ENCODE results near the gene ZSCAN32. TPM values are rescaled to one million over a fixed set of nuclear protein-coding genes. Genes with fewer than 3 reads are reported as not detected.

ZSCAN32 gene
- total RNA-seq, 1 experiment from 2014 or later = 17.0 TPM

DNA sequence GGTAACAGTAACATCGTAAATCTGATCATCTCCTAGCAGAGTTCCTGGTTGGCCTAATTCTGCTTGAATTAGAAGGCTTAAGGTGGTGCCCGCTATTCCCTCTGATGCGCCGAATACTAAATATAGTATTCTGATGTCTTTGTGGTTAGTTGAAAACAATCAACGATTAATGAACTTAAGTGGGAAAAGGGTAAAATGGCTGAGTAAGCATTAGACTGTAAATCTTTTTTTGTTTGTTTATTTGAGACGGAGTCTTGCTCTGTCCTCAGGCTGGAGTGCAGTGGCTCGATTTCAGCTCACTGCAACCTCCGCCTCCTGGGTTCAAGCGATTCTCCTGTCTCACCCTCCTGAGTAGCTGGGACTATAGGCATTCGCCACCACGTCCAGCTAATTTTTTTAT, 31.7 kb downstream of the ZSCAN32 start:
- Histone ChIP-seq H3K36me3 (no peaks in the 10 kb centered on the region), H3K4me3 (no peak overlapping the region), H3K9me3 (peaks cover 6% of the 10 kb centered on the region), H3K27me3 (no peaks in the 10 kb centered on the region)
- DNase-seq = no peak

DNA sequence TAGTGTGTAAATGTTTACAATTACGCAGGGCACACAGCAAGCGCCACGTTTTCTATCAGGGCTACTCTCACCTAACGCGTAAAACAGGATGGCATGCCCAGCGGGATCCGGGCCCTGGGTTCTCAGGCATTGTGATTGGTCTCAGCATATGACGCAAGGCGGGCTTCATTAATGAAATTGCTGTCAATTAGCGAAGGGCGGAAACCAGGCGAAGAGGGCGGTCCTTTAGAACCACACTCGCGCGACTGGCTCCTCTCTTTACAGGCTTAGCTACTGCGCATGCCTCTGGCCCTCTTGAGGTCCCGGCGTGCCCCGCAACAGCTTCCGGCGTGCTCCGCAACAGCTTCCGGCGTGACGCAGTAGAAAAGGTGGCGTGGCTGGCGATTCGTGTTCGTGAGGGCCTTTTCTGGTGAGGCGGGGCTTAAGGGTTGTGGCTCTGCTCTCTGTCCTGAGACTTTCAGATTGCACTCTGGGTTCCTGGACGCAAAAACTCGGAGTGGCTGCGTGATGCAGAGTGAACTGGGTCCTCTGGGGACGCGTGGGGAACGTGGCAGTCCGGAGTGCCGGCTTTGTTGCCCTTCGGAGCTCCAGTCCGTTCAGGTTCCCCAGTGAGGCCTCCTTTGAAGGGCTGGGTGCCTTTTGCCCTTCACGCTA, 35.9 kb downstream of the ZSCAN32 start:
- H3K27me3 ChIP-seq = peaks cover 13% of the 10 kb centered on the region
- peaks cover 6% of the 10 kb centered on the region for H3K9me3 ChIP-seq
- H3K4me3 ChIP-seq = peak overlapping the region; percentile 29
- peak; percentile 61 for DNase-seq
- no peaks in the 10 kb centered on the region for H3K36me3 ChIP-seq

DNA sequence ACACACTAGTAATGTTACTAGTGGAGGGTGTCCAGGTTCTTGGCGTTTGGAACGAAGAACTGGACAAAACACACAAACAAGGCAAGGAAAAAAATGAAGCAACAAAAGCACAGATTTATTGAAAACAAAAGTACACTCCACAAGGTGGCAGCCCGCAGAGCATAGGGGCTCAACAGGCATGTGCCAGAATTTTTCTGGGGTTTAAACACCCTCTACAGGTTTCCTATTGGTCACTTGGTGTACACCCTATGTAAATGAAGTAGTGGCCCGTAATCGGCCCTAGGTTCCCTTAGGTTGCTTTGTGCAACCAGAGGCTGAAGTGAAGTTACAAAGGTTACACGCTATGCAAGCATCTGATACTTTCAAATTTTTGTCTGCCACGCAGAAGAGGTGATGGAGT, 37.0 kb downstream of the ZSCAN32 start:
- Histone ChIP-seq H3K9me3 (peaks cover 6% of the 10 kb centered on the region), H3K36me3 (no peaks in the 10 kb centered on the region), H3K27me3 (peaks cover 14% of the 10 kb centered on the region), H3K4me3 (no peak overlapping the region)
- DNase-seq = no peak

DNA sequence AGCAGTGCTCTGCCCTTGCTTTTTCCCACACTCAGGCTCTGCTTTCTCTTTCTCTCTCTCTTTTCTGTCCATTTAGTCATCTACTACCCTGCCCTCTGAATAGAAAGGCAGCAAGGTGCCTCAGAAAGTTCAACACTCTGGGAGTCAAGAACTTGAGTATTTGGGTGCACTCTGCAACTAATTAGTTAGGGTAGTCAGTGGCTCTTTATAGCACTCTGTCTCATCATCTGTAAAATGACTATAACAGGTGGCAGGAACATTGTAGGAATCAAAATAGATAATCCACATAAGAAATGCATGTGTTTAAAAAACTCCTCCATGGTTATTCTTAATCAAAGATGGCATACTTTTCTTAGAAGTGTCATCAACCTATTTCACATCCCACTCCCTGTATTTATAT, 37.9 kb downstream of the ZSCAN32 start:
- peaks cover 6% of the 10 kb centered on the region for H3K9me3 ChIP-seq
- H3K27me3 ChIP-seq = peaks cover 14% of the 10 kb centered on the region
- H3K36me3 ChIP-seq = no peaks in the 10 kb centered on the region
- DNase-seq = no peak
- no peak overlapping the region for H3K4me3 ChIP-seq

DNA sequence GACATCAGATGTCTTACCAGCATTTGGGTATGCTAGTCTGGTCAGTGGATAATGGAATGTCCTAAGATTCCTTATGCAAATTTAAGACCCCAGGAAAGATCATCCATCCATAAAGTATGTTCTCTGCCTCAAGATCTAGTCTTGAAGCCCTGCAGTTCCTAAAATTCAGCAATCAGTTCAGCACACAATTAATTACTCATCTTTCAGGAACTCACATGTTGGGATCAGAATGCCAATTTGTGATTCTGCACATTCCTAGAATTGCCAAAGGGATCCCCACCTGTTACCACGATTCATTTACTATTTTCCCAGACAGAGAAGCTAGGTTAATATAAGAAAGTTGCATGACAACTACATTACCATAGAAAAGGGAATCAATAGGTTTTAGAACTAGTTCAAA, 41.9 kb downstream of the ZSCAN32 start:
- Histone ChIP-seq H3K9me3 (peaks cover 2% of the 10 kb centered on the region), H3K36me3 (no peaks in the 10 kb centered on the region), H3K27me3 (peaks cover 26% of the 10 kb centered on the region), H3K4me3 (no peak overlapping the region)
- DNase-seq = no peak

DNA sequence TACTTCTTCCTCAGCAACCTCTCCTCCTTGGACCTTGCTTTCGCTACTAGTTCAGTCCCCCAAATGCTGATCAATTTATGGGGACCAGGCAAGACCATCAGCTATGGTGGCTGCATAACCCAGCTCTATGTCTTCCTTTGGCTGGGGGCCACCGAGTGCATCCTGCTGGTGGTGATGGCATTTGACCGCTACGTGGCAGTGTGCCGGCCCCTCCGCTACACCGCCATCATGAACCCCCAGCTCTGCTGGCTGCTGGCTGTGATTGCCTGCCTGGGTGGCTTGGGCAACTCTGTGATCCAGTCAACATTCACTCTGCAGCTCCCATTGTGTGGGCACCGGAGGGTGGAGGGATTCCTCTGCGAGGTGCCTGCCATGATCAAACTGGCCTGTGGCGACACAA, 44.7 kb downstream of the ZSCAN32 start:
- DNase-seq = no peak
- peaks cover 2% of the 10 kb centered on the region for H3K9me3 ChIP-seq
- no peaks in the 10 kb centered on the region for H3K36me3 ChIP-seq
- peaks cover 26% of the 10 kb centered on the region for H3K27me3 ChIP-seq
- no peak overlapping the region for H3K4me3 ChIP-seq

DNA sequence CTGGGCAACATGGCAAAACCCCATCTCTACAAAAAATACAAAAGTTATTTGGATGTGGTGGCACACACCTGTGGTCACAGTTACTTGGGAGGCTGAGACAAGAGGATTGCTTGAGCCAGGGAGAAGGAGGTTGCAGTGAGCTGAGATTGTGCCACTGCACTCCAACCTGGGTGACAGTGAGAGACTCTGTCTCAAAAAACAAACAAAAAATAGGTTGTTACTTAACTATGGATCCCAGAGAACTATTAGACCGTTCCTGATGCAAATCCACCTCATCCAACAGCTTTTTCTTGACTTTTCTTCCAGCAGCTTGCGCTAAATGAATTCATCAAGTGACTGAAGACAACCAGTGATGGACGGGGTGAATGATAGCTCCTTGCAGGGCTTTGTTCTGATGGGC, 45.2 kb downstream of the ZSCAN32 start, which contains the start of gene OR2C1:
TSS of gene OR2C1 (plus strand) at position 301 of the 400 bp plus-strand sequence. CDS start at position 353, 52 bp downstream.
- H3K9me3 ChIP-seq = peaks cover 2% of the 10 kb centered on the region
- no peak within 1 kb of the TSS for H3K4me3 ChIP-seq
- no peaks in the 10 kb centered on the region for H3K36me3 ChIP-seq
- no peak for DNase-seq
- H3K27me3 ChIP-seq = peaks cover 21% of the 10 kb centered on the region

DNA sequence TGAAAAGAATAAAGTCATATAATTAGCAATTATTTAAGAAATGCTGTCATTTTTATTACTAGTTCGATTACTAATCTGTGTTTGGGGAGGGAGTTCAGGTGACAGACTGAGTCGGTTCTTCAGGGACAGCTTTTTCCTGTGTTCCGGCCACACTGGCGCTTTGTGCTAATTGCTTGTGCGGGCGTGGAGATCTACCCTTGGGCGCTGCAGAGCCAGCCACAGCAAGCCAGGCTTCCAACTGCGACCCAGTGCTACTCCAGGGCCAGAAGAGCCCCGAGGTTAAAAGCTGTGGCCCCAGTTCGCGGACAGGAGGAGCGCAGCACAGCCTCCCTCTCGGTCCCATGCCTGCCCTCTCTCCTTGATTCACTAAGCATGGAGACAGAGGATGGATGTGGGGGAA, 51.6 kb downstream of the ZSCAN32 start:
- Histone ChIP-seq H3K27me3 (peaks cover 20% of the 10 kb centered on the region), H3K4me3 (no peak overlapping the region), H3K9me3 (no peaks in the 10 kb centered on the region), H3K36me3 (no peaks in the 10 kb centered on the region)
- DNase-seq = no peak

DNA sequence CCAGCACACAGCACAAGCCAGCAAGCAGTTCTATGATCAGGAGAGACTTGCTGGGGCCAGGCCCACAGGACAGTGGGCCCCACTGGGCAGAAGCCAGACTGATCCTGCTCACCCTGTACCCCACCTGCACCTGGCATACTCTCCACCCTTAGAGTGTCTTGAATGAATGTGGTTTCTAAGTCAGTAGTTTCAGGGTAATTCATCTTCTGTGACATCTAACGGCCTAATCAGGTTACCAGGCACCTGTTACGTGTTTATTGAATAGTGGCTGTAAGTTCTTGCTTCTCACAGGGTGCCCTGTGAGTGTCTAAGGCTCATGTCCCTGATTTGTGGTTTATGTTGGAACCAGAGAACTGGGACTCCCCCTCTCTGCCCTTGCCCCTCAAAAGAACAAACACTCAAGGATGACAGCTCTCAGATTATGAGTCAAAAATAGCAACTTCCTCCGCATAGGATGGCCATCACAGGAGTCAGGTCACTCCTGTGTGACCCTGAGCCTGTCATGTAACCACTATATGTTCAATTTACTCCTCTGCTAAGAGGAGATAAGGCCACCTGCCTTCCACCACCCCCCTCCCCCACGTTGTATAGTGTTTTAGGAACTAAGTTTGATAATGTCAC, 52.1 kb downstream of the ZSCAN32 start:
- no peaks in the 10 kb centered on the region for H3K9me3 ChIP-seq
- peaks cover 18% of the 10 kb centered on the region for H3K27me3 ChIP-seq
- no peak for DNase-seq
- no peaks in the 10 kb centered on the region for H3K36me3 ChIP-seq
- no peak overlapping the region for H3K4me3 ChIP-seq

DNA sequence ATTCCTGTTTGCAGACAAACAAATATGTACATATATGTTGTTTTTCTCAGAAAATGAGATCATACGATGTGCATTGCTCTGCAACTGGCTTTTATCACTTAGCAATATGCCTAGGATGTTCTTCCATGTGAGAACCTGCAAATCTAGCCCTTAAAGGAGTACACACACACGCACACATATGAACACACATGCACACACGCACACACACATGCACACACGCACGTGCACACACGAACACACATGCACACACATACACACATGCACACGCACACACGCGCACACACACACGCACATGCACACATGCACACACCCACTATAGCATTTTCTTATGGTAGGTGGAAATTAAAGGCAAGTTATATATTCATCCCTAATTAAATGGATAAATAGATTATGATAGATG, 53.2 kb downstream of the ZSCAN32 start:
- H3K9me3 ChIP-seq = no peaks in the 10 kb centered on the region
- H3K36me3 ChIP-seq = no peaks in the 10 kb centered on the region
- no peak for DNase-seq
- peaks cover 18% of the 10 kb centered on the region for H3K27me3 ChIP-seq
- no peak overlapping the region for H3K4me3 ChIP-seq

DNA sequence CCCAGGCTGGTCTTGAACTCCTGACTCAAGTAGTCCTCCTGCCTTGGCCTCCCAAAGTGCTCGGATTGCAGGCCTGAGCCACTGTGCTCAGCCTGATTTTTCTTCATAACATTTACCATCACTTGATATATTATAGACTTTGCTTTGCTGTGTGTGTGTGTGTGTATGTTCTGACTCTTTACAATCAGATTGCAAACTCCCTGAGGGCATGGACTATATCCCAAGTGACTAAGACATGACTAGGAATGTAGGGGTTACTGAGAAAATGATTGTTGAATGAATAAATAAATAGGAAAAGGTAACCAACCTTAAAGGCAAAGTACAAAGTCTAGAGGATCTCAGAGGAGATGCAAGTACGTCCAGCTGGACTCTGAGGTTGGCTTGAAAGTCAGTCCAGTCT, 54.8 kb downstream of the ZSCAN32 start:
- DNase-seq = no peak
- Histone ChIP-seq H3K4me3 (no peak overlapping the region), H3K9me3 (no peaks in the 10 kb centered on the region), H3K36me3 (no peaks in the 10 kb centered on the region), H3K27me3 (peaks cover 15% of the 10 kb centered on the region)

Other genes starting within 250 kb of the ZSCAN32 start
- not detected in 2 replicates for gene OR1F1, start 212.8 kb downstream of the ZSCAN32 start, total RNA-seq (2014; rRNA removed; shearing (Covaris generic); ENCODE audit: low replicate concordance)
- gene ZNF200, start 165.8 kb downstream of the ZSCAN32 start, total RNA-seq (2014; rRNA removed; shearing (Covaris generic); ENCODE audit: low replicate concordance) = 3.4 and 5.8 TPM in 2 replicates
- 0.07 TPM in 1 of 2 replicates, not detected in the other for gene MEFV, start 144.4 kb downstream of the ZSCAN32 start, total RNA-seq (2014; rRNA removed; shearing (Covaris generic); ENCODE audit: low replicate concordance)
- 48.3 and 74.7 TPM in 2 replicates for gene ZNF263, start 117.5 kb downstream of the ZSCAN32 start, total RNA-seq (2014; rRNA removed; shearing (Covaris generic); ENCODE audit: low replicate concordance)
- gene TIGD7, start 95.6 kb downstream of the ZSCAN32 start, total RNA-seq (2014; rRNA removed; shearing (Covaris generic); ENCODE audit: low replicate concordance) = 5.2 and 10.7 TPM in 2 replicates
- 13.7 and 20.3 TPM in 2 replicates for gene ZNF75A, start 95.5 kb downstream of the ZSCAN32 start, total RNA-seq (2014; rRNA removed; shearing (Covaris generic); ENCODE audit: low replicate concordance)
- gene OR2C1, start 45.1 kb downstream of the ZSCAN32 start, total RNA-seq (2014; rRNA removed; shearing (Covaris generic); ENCODE audit: low replicate concordance) = not detected in 2 replicates
- 19.4 and 22.6 TPM in 2 replicates for gene ZNF174, start 211 bp upstream of the ZSCAN32 start, total RNA-seq (2014; rRNA removed; shearing (Covaris generic); ENCODE audit: low replicate concordance)
- 0.03 and 0.62 TPM in 2 replicates for gene ZNF597, start 42.5 kb upstream of the ZSCAN32 start, total RNA-seq (2014; rRNA removed; shearing (Covaris generic); ENCODE audit: low replicate concordance)
- 14.3 and 16.3 TPM in 2 replicates for gene NAA60, start 42.7 kb upstream of the ZSCAN32 start, total RNA-seq (2014; rRNA removed; shearing (Covaris generic); ENCODE audit: low replicate concordance)
- not detected in 2 replicates for gene C16orf90, start 94.5 kb upstream of the ZSCAN32 start, total RNA-seq (2014; rRNA removed; shearing (Covaris generic); ENCODE audit: low replicate concordance)
- gene CLUAP1, start 100.0 kb upstream of the ZSCAN32 start, total RNA-seq (2014; rRNA removed; shearing (Covaris generic); ENCODE audit: low replicate concordance) = 13.7 and 34.4 TPM in 2 replicates
- 0.03 TPM in 1 of 2 replicates, not detected in the other for gene NLRC3, start 176.4 kb upstream of the ZSCAN32 start, total RNA-seq (2014; rRNA removed; shearing (Covaris generic); ENCODE audit: low replicate concordance)
- 2.6 and 4.8 TPM in 2 replicates for gene SLX4, start 210.6 kb upstream of the ZSCAN32 start, total RNA-seq (2014; rRNA removed; shearing (Covaris generic); ENCODE audit: low replicate concordance)

All from MG63 (cell line).